T-helper 2 cell treated with Interferon-gamma antibody and Interleukin-4, amounts not matched to agents 100 ng/mL and 5 ng/mL, for 36 hours (primary cell): ENCODE measurements around the gene CREB3L2. TPM values are rescaled to one million over a fixed set of nuclear protein-coding genes. Genes with fewer than 3 reads are reported as not detected.
"Not testable (repeated sequence)": the region's sequence is repeated elsewhere in the genome, so short reads cannot be mapped to it uniquely, and the experiment has no call there.

Source experiments
- intact Hi-C: fragments of 100-400 bp; cut with micrococcal nuclease; formaldehyde crosslinking; loops from one replicate; pipeline ENCODE4 v1.15.1; 2023
- total RNA-seq: library from RNA; stranded (reverse); gene quantifications from 2 replicates; pipeline ENCODE4 v1.2.3, GENCODE V29; 2022

CREB3L2 gene
- total RNA-seq, 1 donor from 2014 or later, result 47.7 TPM

- intact Hi-C loops, result not testable (repeated sequence)
These were observed 12.3 kb upstream of the CREB3L2 start for GRCh38 chr7:138014201-138014600.

GRCh38 chr7:138009350-138009653, 7.4 kb upstream of the CREB3L2 start:
- intact Hi-C loops, result loop anchor here (1.0 kb wide), 1 partner anchor 110 kb away; no protein-coding TSS in a partner anchor

GRCh38 chr7:138008588-138009349, 6.9 kb upstream of the CREB3L2 start:
- intact Hi-C loops, result loop anchor here (1.0 kb wide), 4 partner anchors 105 to 858 kb away; no protein-coding TSS in a partner anchor

- intact Hi-C loops, result loop anchor here (1.0 kb wide), 3 partner anchors 105 to 858 kb away; no protein-coding TSS in a partner anchor
These were observed 6.2 kb upstream of the CREB3L2 start for GRCh38 chr7:138008019-138008587.

GRCh38 chr7:138006106-138006505, 4.2 kb upstream of the CREB3L2 start:
- intact Hi-C loops, result no loop called here

GRCh38 chr7:138004936-138005335, 3.0 kb upstream of the CREB3L2 start:
- intact Hi-C loops, result loop anchor here (5.0 kb wide), 1 partner anchor 732 kb away; no protein-coding TSS in a partner anchor

- intact Hi-C loops, result loop anchor here (5.0 kb wide), 1 partner anchor 733 kb away; no protein-coding TSS in a partner anchor
These were observed 2.2 kb upstream of the CREB3L2 start for GRCh38 chr7:138004046-138004445.

GRCh38 chr7:138002828-138003189, 923 bp upstream of the CREB3L2 start:
- intact Hi-C loops, result loop anchor here (1.0 to 5.0 kb wide), 5 partner anchors 68 to 1338 kb away; partner anchors contain the start of gene FMC1

- intact Hi-C loops, result loop anchor here (1.0 to 5.0 kb wide), 5 partner anchors 67 to 1339 kb away; partner anchors contain the start of gene FMC1
These were observed 376 bp upstream of the CREB3L2 start for GRCh38 chr7:138002096-138002827.

- intact Hi-C loops, result loop anchor here (5.0 kb wide), 1 partner anchor 737 kb away; no protein-coding TSS in a partner anchor
These were observed 1.7 kb downstream of the CREB3L2 start for GRCh38 chr7:138000081-138000701.

- intact Hi-C loops, result loop anchor here (5.0 kb wide), 1 partner anchor 738 kb away; no protein-coding TSS in a partner anchor
These were observed 2.3 kb downstream of the CREB3L2 start for GRCh38 chr7:137999496-138000080.

- intact Hi-C loops, result no loop called here
These were observed 3.6 kb downstream of the CREB3L2 start for GRCh38 chr7:137998250-137998649.

GRCh38 chr7:137996871-137997270, 5.0 kb downstream of the CREB3L2 start:
- intact Hi-C loops, result no loop called here

GRCh38 chr7:137996386-137996851, 5.5 kb downstream of the CREB3L2 start:
- intact Hi-C loops, result no loop called here

GRCh38 chr7:137994216-137994615, 7.7 kb downstream of the CREB3L2 start:
- intact Hi-C loops, result no loop called here

GRCh38 chr7:137993395-137993743, 8.5 kb downstream of the CREB3L2 start:
- intact Hi-C loops, result no loop called here

- intact Hi-C loops, result no loop called here
These were observed 9.1 kb downstream of the CREB3L2 start for GRCh38 chr7:137992550-137993394.

GRCh38 chr7:137992104-137992549, 9.8 kb downstream of the CREB3L2 start:
- intact Hi-C loops, result no loop called here

- intact Hi-C loops, result no loop called here
These were observed 11.5 kb downstream of the CREB3L2 start for GRCh38 chr7:137990251-137990941.
